BJ (cell line): ENCODE data around the gene ADRA2C. TPM values are rescaled to one million over a fixed set of nuclear protein-coding genes. Genes with fewer than 3 reads are reported as not detected.

Experiments used
- CTCF ChIA-PET: fragments of 350-600 bp; formaldehyde crosslinking; extraction: SDS; loops from one replicate; lab custom pipeline; 2021; ENCODE audit warnings: antibody characterized with exemption, inconsistent platforms; lab: Yijun Ruan, JAX
- POLR2A ChIA-PET: fragments of 300-600 bp; sonication (Branson Sonifier 250); formaldehyde crosslinking; extraction: SDS; loops from one replicate; lab custom pipeline; 2021; ENCODE audit warnings: antibody characterized with exemption; lab: Charles Lee
- DNase-seq: peaks from one replicate; pipeline ENCODE4 v3.0.0-alpha.2; 2011; ENCODE audit warnings: low read depth
- H3K27me3 ChIP-seq: 2 replicates; pipeline ENCODE4 v1.6.0; 2011; ENCODE audit warnings: low read length; ENCODE audit not compliant: control insufficient read depth, insufficient read depth
- H3K36me3 ChIP-seq: 2 replicates; pipeline ENCODE4 v1.5.1; 2011; ENCODE audit warnings: low read length; ENCODE audit not compliant: control insufficient read depth, insufficient read depth
- H3K4me3 ChIP-seq: 2 replicates; pipeline ENCODE4 v1.5.1; 2011; ENCODE audit warnings: low read depth, mild to moderate bottlenecking, control low read depth, low read length
- polyA plus RNA-seq: library from polyadenylated mRNA; depleted of rRNA; stranded (reverse); fragments of >200 nt; gene quantifications from 2 replicates; pipeline ENCODE4 v1.2.3, GENCODE V29; 2011
- TF ChIP-seq, protein P1 (sequence below): IDR thresholded peaks from 2 replicates; pipeline ENCODE4 v1.5.1; 2011; ENCODE audit warnings: low read depth, mild to moderate bottlenecking, control low read depth, inconsistent platforms, low read length, moderate library complexity; ENCODE audit not compliant: insufficient read depth

The ADRA2C gene
- polyA plus RNA-seq, 1 experiment: 0.20 TPM

DNA sequence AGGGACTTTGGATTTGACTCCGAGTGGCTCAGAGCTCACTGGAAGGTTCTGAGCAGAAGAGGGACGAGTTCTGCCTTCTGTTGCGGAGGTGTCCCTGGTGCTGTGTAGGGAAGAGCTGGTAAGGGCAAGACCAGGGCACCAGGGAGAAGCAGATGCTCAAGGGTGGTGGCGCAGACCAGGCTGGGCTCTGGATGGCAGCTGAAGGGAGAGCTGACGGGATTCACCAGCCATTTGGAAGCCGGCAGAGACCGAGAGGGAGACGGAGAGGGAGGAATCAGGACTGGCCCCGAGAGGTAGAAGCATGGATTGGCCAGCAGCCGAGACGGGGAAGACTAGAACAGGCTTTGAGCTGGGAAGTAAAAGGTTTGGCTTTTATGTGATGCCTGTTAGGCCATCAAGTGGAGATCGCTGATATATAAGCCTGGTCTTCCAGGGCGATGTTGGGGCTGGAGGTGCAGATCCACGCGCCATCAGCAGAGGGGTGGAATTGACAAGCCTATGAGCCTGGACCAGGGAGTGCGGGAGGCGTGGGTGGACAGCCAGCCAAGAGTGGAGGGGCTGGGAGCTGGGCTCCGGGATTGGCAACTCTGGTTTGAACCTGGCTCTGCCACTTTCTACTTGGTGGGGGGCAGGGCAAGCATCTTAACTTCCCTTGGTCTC, 43.4 kb downstream of the ADRA2C start:
- Histone ChIP-seq H3K27me3 (peaks cover 1% of the 10 kb centered on the region; the same call in 1 of the 2 replicates), H3K36me3 (no peaks in the 10 kb centered on the region), H3K4me3 (no peak overlapping the region)
- DNase-seq: no peak
- TF ChIP-seq, protein P1, sequence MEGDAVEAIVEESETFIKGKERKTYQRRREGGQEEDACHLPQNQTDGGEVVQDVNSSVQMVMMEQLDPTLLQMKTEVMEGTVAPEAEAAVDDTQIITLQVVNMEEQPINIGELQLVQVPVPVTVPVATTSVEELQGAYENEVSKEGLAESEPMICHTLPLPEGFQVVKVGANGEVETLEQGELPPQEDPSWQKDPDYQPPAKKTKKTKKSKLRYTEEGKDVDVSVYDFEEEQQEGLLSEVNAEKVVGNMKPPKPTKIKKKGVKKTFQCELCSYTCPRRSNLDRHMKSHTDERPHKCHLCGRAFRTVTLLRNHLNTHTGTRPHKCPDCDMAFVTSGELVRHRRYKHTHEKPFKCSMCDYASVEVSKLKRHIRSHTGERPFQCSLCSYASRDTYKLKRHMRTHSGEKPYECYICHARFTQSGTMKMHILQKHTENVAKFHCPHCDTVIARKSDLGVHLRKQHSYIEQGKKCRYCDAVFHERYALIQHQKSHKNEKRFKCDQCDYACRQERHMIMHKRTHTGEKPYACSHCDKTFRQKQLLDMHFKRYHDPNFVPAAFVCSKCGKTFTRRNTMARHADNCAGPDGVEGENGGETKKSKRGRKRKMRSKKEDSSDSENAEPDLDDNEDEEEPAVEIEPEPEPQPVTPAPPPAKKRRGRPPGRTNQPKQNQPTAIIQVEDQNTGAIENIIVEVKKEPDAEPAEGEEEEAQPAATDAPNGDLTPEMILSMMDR: no peak
- CTCF ChIA-PET: no interaction called here
- POLR2A ChIA-PET: no interaction called here

DNA sequence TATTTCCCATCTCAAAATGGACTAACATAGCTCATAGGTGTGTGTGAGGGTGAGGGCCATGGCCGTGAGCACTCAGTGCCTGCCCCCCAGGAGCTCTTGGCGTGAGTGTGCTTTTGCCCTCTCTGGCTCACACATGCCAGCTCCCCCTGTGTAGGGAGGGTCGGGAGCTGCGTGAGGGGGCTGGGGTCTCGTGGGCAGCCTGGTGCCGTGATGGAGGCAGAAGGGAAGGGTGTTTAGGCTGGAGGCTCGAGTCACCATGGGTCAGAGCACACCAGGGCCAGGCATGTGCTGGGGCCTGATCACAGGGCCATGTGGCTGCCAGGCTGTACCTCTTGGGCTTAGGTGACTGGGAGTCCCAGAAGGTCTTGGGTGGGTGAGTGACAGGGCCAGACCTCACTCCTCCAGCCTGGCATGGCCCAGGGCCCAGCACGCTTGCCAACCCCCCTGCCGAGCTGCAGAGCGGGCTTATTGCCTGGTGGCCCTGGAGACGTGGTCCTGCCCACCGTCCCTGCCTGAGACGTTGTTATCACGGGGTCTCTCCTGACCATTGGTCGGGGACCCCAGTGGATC, 44.0 kb downstream of the ADRA2C start:
- TF ChIP-seq, protein P1: no peak
- H3K4me3 ChIP-seq: no peak overlapping the region
- H3K27me3 ChIP-seq: peaks cover 1% of the 10 kb centered on the region; the same call in 1 of the 2 replicates

GRCh38 chr4:3810796-3811485, 44.8 kb downstream of the ADRA2C start:
- H3K36me3 ChIP-seq: no peaks in the 10 kb centered on the region
- TF ChIP-seq, protein P1: no peak
- POLR2A ChIA-PET: no interaction called here
- CTCF ChIA-PET: no interaction called here
- H3K27me3 ChIP-seq: peaks cover 1% of the 10 kb centered on the region; the same call in 1 of the 2 replicates
- DNase-seq: no peak
- H3K4me3 ChIP-seq: no peak overlapping the region

More for the DNA sequence above, 44.0 kb downstream of the ADRA2C start:
- CTCF ChIA-PET: no interaction called here
- no peaks in the 10 kb centered on the region for H3K36me3 ChIP-seq
- DNase-seq: no peak
- POLR2A ChIA-PET: no interaction called here

DNA sequence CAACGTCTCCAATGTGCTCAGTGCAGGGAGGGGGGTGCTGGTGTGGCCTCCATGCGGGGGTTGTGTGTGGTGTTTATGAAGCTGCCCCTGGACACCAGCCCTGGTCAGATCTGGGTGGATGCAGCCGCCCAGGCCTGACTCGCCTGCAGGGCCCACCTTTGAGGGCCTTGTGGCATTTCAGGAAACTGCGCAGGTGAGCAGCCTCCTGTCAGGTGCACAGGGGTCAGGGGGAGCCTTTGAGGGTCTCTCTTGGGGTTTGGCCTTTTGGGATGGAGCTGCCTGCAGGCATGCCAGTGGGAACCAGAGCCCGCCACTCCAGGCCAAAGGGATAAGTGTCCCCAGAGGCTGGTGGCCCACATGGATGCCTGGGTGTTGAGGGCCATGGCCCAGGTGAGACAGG, 45.4 kb downstream of the ADRA2C start:
- CTCF ChIA-PET: no interaction called here
- POLR2A ChIA-PET: no interaction called here
- peaks cover 1% of the 10 kb centered on the region; the same call in 1 of the 2 replicates for H3K27me3 ChIP-seq
- TF ChIP-seq, protein P1: no peak
- DNase-seq: no peak
- no peaks in the 10 kb centered on the region for H3K36me3 ChIP-seq
- H3K4me3 ChIP-seq: no peak overlapping the region

GRCh38 chr4:3812211-3812934, 46.2 kb downstream of the ADRA2C start:
- H3K4me3 ChIP-seq: no peak overlapping the region
- TF ChIP-seq, protein P1: no peak
- POLR2A ChIA-PET: no interaction called here
- peaks cover 1% of the 10 kb centered on the region; the same call in 1 of the 2 replicates for H3K27me3 ChIP-seq
- no peak for DNase-seq
- H3K36me3 ChIP-seq: no peaks in the 10 kb centered on the region
- CTCF ChIA-PET: no interaction called here
